NK-92 (cell line): ENCODE data around the gene NEUROG3.

ENCODE experiments used
- DNase-seq: peaks from one replicate; lab custom pipeline; 2025; ENCODE audit not compliant: unreplicated experiment; lab: John Stamatoyannopoulos, UW

Gene NEUROG3

GRCh38 chr10:69573056-69573806, at the start of gene NEUROG3:
Gene NEUROG3 (minus strand): TSS chr10:69573422. CDS start chr10:69573043, 379 bp downstream.
- no peak for DNase-seq

DNA sequence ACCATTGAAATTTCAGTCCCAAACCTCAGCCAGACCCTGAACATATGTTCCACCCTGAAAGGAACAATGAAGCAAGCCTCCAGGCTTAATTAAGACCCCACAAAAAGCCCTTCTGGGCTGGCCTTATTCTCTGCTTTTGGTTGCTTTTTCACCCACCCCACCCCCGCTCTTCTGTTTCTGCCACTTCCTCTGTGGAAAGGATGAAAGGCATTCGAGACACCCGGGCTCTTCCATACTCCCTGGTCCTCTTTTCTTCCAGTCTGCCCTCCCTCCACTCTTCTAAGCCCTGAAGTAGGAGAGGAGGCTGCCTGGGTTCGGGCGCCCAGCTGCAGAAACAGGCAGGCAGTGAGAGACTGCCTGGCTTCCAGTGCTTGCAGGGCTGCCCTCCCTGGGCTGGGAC, 47.4 kb upstream of the NEUROG3 start:
- no peak for DNase-seq

DNA sequence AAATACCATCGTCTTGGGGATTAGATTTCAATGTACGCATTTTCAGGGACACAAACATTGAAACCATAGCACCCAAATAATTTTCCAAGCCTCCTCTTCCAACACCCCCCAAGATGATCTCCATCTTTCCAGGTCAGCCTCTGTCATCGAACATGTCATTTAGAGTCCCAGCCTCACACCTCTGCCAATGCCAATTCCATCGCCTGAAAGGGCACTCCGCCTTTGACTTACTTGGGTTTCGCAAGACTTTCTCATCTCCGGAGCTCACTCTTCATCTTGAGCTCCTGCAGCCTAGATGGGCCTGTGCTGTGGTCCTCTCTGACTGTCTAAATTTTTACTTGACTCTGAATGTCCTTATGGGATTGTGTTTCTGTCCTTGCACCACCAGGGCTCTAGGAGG, 46.4 kb upstream of the NEUROG3 start:
- no peak for DNase-seq

GRCh38 chr10:69618746-69619145, 45.5 kb upstream of the NEUROG3 start:
- no peak for DNase-seq

GRCh38 chr10:69616358-69616757, 43.1 kb upstream of the NEUROG3 start:
- DNase-seq, result no peak

- no peak for DNase-seq
Observed at GRCh38 chr10:69614130-69614529, 40.9 kb upstream of the NEUROG3 start.

DNA sequence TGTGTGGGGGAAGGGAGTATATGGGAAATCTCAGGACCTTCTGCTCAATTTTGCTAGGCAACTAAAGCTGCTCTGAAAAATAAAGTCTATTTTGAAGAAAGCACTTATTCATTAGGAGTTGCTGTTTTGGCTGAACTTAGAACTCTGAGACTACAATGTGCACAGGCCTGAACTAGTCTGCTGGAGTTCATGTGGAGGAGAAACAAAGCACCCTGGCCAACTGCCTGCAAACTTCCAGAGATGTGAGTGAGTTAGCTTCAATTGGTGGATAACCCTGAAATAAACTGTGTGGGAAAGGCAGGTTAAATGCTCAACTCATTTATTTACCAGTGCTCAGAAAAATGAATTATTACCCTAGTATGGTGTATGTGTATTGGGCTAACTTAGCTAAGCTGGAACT, 39.5 kb upstream of the NEUROG3 start:
- no peak for DNase-seq

DNA sequence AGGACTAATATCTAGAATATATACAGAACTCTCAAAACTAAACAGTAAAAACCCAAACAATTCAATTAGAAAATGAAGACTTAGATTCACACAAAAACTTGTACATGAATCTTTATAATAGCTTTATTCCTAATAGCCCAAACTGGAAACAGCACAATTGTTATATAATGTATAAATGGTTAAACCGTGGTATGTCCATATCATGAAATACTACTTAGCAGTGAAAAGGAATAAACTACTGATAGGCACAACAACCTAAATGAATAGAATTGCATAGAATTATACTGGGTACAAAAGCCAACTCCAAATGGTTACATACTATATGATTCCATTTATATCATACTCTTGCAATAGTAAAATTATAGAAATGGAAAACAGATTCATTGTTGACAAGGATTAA, 35.9 kb upstream of the NEUROG3 start:
- DNase-seq, result no peak

DNA sequence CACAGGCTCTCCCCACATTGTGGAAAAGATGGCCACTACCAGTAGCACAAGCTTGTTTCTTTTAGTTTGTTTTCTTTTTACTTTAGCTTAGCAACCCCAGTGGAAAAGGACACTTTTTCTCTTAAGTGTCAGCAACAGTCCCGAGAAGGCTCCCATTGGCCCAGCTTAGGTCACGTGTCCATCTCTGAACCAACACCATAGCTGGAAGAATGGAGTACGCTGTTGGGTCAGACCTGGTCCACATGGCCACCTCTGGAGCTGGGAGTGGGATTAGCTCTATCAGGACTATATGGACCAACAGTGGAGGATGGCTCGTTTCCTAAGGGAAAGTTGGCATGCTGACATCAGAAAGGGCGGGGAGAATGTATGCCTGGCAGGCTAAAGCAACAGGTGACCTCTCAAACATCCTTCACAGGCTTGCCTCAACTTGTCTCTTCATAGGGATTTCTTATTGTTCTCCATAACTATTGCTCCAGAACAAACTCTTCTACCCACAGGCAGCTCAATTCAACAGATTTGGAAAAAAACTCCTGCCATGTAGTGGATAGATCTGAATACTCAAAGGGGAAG, 27.6 kb upstream of the NEUROG3 start:
- no peak for DNase-seq

DNA sequence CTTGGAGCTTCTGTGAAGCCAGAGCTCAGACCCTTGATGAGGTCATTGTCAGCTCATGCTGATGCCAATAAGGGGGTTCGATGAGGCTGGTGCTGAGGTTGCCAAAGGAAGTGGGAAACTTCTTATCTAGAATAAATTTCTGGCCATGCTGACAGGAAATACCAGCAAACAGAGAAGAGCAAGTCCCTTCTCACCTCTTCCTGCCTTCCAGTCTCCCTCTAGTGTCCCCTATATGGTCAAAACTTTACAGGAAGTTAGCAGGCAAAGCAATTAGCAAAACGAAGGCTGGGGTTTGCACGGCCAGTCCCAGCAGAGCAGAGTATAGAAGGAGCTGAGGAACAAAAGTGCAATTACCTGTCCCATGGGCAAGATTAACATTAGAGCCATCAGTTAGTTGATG, 15.1 kb upstream of the NEUROG3 start:
- no peak for DNase-seq

DNA sequence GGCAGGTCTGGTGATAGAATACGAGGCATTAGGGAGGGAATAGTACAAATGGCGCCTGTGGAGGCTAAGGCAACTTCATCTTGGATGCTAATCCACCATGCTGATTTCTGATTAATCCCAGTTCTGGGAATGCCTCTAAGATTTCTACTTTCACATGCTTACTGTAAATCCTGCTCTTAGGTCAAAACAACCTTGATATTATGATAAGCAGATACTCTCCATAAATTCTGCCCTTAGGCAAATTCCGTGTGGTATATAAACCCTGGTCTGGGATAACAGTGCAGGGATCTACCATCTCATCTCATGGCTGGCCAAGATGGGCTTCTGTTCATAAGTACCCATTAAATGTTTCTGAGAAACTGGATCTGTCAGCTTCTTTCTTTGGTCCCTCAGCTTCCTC, 11.4 kb upstream of the NEUROG3 start:
- DNase-seq, result no peak

GRCh38 chr10:69583106-69583505, 9.9 kb upstream of the NEUROG3 start:
- DNase-seq, result no peak

GRCh38 chr10:69580435-69580834, 7.2 kb upstream of the NEUROG3 start:
- no peak for DNase-seq

DNA sequence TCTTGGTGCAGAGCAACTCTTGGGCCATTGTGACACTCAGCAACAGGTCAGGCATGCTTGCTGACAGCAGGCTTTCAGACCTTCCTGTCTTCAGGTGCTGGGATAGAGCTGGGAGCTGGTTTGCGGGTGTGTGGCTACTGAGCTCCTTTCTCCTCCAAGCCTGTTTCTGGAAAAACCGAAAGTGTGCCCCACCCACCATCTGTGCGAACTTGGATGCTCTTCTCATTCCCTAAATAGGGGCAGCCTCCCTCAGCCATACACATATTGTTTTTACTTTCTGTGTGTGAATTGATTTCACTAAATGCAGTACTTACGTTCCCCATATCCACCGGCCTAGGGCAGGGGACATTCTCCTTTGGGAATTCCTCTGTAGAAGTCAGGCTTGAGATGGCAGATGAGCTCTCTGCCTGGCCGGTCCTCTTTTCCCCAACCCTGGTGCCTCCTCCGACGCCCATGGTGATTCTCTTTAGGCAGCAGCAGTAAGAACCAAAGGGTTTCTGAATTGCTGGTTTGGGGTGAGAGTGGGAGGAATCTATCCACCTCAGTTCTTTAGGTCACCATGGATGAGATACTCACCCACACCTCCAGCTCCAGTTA, 6.3 kb upstream of the NEUROG3 start:
- DNase-seq, result no peak

GRCh38 chr10:69578508-69578991, 5.3 kb upstream of the NEUROG3 start:
- no peak for DNase-seq

DNA sequence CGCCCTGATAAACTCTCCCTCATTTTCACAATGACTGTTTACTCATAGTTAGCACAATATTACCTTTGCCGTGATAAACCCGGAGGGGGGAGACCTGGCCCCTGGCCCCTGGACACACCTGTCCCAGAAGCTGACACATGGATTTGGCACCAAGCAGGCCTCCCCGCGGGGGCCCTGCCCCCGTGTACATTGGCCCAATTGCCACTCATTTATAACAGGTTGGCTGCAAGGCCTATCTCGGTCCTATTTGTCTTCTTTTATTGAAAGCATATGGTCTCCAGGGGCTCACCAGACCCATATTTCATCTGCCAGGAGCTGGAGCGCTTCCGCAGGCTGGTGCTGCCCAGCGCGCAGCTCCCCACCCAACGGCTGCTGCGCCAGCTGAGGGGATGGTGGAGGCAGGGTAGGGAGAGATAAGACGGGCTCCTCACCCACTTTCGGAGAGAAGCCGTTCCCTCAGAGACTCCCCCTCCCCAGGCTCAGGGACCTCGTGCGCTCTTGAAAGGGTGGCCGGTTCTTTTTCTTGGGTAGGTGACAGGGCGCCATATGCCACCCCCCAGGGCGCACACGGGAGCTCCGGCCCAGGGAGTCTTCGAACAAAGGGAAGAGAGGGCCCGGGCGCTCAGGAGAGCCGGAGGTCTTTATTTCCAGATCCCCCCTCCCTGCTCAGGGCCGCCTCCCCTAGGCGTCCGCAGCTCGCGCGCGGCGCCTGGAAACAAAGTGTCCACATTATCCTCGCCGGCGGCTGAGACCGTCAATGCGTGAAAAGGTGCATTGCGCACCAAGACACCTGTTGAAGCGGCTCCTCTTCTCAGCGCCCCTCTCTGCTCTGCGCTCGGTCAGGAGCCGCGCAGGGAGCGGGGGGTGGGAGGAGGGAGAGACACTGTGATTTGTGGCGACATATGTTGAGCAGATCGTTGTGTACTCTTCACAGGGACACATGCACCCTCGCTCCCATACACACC, 4.3 kb upstream of the NEUROG3 start:
- DNase-seq, result no peak

DNA sequence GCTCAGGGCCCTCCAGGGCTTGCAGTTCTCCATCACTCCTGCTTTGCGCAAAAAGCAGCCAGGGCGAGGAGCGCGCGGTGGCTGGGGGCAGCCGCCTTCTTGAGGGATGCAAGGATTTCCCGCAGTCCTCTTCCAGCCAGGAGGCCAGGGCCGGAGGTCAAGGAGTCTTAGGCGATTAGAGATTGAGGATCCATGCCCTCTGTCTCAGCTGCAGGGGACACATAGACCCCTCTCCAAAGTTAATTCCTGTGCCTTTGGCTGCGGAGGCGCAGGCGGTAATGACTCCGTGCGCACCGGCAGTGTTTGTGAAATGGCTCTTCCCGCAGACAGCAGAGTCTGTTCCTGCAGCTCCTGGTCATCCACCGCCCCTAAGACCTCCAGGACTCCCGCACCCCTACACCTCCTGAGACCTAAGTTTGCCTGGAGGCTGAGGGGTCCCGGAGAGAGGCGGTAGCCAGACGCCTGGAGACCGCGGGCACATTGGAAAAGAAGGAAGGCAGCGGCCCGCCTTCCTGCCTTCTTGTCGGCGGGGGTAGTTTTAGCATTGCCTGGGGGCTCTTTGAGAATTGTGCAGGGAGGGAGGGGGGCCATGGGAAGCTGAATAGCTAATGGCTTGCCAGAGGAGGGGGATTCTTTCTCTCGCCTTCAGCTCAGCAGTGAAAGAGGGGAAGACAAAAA, 3.3 kb upstream of the NEUROG3 start:
- DNase-seq, result no peak

DNA sequence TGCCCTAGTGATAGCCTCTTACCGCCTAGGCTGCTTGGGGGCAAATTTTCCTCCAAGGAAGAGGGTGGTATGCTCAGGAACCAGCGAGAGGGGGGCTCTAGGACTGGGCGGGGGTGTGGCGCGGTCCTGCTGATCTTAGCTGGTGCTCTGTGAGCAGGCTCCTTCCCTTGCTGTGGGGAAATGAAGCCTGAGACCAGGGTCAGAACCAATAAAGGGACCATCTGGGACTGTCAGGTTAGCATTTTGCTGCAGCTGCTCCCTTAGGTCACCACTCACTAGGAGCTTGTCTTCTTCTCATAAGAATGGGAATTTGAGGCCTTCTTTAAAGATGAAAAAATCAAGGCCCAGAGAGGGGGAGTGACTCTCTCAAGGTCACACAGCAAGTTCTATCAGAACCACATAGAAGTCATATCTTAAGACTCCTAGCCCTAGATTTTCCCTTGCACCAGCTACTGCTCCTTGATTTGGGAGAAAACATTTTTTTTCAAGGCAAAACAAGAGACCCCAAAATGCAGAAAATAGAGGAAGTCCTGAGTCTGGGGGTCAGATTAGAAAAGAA, 2.0 kb upstream of the NEUROG3 start:
- DNase-seq, result no peak

- no peak for DNase-seq
Observed at GRCh38 chr10:69574571-69574978, 1.4 kb upstream of the NEUROG3 start.
